OCI-LY1 (cell line): ENCODE measurements around the gene MRPL43.

ENCODE experiments used
- CTCF ChIP-seq: fragments of 200-600 bp; sonication (generic), shearing (Covaris generic); IDR thresholded peaks from 2 replicates; pipeline ENCODE4 v1.5.1; 2017; ENCODE audit warnings: mild to moderate bottlenecking, antibody characterized with exemption, low read length, moderate library complexity, mixed read lengths
- EZH2 ChIP-seq: fragments of 200-600 bp; sonication (generic), shearing (Covaris generic); IDR thresholded peaks from 2 replicates; pipeline ENCODE4 v1.8.0; 2017; ENCODE audit warnings: borderline replicate concordance, mixed run types, mild to moderate bottlenecking, antibody characterized with exemption, low read length, moderate library complexity, mixed read lengths

DNA sequence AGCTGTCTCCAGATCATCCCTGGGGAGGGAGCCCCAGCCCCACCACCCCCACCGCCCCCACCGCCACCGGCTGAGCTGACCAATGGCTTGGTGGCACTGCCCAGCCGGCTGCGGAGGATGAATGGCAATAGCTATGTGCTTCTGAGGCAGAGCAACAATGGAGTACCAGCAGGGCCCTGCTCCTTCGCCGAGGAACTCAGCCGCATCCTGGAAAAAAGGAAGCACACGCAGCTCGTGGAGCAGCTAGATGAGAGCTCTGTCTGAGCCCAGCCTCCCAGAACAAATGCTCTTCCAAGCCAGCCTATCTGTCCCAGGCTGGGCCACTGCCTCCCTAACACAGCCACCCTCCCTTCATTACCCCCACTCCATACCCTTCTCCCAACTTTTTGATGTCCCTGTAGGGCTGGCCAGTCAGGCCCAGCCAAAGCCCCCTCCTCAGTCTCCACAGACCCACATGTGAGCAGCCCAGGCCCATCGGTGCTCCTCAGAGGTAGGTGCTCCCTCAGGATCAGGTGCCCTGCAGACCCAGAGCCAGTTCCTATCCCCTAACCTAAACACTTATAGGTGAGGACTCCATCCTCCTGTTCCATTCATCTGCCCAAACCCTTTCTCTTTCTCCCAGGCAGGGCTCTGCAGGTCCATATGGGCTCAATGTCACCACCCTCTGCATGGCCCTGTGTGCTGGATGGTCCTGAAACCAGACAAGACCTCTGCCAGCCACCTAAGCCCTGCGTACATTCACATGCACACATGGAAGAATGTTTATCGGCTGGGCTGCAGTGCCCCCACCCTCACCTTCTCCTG, 3.2 kb downstream of the MRPL43 start:
- no peak for TF ChIP-seq EZH2
- no peak for TF ChIP-seq CTCF
